Uterus (tissue), 4 donors: Measurements from ENCODE around the gene VPS9D1. TPM values are rescaled to one million over a fixed set of nuclear protein-coding genes. Genes with fewer than 3 reads are reported as not detected.

ENCODE experiments used
- DNase-seq, 2 donors: peaks; one replicate each; pipeline ENCODE4 v3.0.0-alpha.2; 2019 to 2020
- H3K27ac ChIP-seq, 2 donors: fragments of 200-600 bp; sonication (generic); 1 replicate in 1 of 2; 2 replicates in 1 of 2; pipeline ENCODE4 v1.5.1; 2016 to 2018
- H3K27me3 ChIP-seq, 2 donors: fragments of 200-600 bp; sonication (generic); one replicate each; pipeline ENCODE4 v1.5.1; 2018 to 2019; ENCODE audit warnings: control low read depth in 1 of 2
- H3K36me3 ChIP-seq, 2 donors: fragments of 200-600 bp; sonication (generic); one replicate each; pipeline ENCODE4 v1.5.1; 2019; ENCODE audit warnings: control low read depth in 1 of 2
- H3K4me1 ChIP-seq, 2 donors: fragments of 200-600 bp; sonication (generic); one replicate each; pipeline ENCODE4 v1.5.1; 2018 to 2019; ENCODE audit warnings: control low read depth in 1 of 2
- H3K4me3 ChIP-seq, 2 donors: fragments of 200-600 bp; sonication (generic); 1 replicate in 1 of 2; 2 replicates in 1 of 2; pipeline ENCODE4 v1.5.1; 2018 to 2019; ENCODE audit warnings: mild to moderate bottlenecking in 1 of 2
- H3K9me3 ChIP-seq, 2 donors: fragments of 200-600 bp; sonication (generic); one replicate each; pipeline ENCODE4 v1.5.1; 2019; ENCODE audit warnings: control low read depth in 1 of 2
- POLR2A ChIP-seq, 2 donors: fragments of 450-650 bp; IDR thresholded peaks; one replicate each; pipeline ENCODE4 v1.6.1; 2016; ENCODE audit warnings: antibody characterized with exemption in 2 of 2, mild to moderate bottlenecking in 1 of 2, moderate library complexity in 1 of 2
- intact Hi-C: fragments of 100-400 bp; cut with DNase I; formaldehyde crosslinking; loops from one replicate; pipeline ENCODE4 v1.15.1; 2023; ENCODE audit warnings: low total_unique reads
- total RNA-seq, 4 donors: library from RNA; depleted of rRNA in 3 of 4; stranded (reverse); fragments of >200 nt in 3 of 4; gene quantifications; one replicate each; pipeline versions ENCODE4 v1.1.0 to v1.2.4, GENCODE V29; 2014 to 2023
- TF ChIP-seq, protein P1 (sequence below), 4 experiments: fragments of 200-600 bp in 2 of 4; fragments of 450-650 bp in 2 of 4; sonication (generic) in 2 of 4; IDR thresholded peaks; one replicate each; pipeline ENCODE4 v1.5.1; 2016 to 2019; ENCODE audit warnings: antibody characterized with exemption in 4 of 4, mild to moderate bottlenecking in 2 of 4, moderate library complexity in 1 of 4
- donor health status: DM: yes; HTN: yes; CAD: no.

The VPS9D1 gene
- total RNA-seq, 4 donors from 2014 or later: 0.26 to 20.6 (median 8.7) TPM

DNA sequence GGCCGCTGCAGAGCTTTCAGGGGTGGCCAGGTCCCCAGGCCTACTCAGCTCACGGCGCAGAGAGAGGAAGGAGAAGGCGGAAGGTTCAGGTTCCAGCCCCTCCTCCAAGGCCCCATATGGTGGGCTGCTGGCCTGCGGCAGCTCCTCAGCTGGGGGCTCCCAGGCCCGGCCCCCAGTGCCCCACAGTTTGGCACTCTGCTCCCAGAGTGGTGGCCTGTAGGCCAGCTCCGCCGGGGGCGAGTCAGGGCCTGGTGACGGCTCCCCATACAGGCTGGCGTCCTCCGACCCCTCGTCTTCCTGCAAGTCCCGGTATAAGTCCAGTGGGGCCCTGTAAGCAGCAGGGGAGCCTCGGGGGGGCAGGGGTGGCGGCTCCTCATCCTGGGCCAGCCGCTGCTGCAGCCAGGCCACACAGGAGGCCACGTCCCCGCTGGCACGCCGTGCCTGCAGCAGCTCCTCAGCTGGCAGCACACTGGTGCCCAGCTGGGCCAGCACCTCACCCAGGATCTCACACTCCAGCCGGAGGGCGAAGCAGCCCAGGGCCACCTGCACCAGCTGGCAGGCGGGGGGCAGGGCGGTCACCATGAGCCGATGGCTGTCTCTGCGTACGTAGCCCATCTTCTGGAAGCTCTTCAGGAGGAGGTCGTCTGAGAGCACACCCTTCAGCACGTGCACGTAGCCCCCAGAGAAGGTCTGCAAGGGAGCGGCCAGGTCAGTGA is 22.9 kb downstream of the VPS9D1 start:
- Histone ChIP-seq H3K27me3 (no peaks in the 10 kb centered on the region), H3K9me3 (no peaks in the 10 kb centered on the region), H3K36me3 (no peaks in the 10 kb centered on the region), H3K4me3 (no peak overlapping the region), H3K4me1 (peaks cover 0 to 11% of the 10 kb centered on the region in 2 donors), H3K27ac (no peak overlapping the region)
- intact Hi-C loops: no loop called here
- DNase-seq: no peak
- TF ChIP-seq, protein P1, sequence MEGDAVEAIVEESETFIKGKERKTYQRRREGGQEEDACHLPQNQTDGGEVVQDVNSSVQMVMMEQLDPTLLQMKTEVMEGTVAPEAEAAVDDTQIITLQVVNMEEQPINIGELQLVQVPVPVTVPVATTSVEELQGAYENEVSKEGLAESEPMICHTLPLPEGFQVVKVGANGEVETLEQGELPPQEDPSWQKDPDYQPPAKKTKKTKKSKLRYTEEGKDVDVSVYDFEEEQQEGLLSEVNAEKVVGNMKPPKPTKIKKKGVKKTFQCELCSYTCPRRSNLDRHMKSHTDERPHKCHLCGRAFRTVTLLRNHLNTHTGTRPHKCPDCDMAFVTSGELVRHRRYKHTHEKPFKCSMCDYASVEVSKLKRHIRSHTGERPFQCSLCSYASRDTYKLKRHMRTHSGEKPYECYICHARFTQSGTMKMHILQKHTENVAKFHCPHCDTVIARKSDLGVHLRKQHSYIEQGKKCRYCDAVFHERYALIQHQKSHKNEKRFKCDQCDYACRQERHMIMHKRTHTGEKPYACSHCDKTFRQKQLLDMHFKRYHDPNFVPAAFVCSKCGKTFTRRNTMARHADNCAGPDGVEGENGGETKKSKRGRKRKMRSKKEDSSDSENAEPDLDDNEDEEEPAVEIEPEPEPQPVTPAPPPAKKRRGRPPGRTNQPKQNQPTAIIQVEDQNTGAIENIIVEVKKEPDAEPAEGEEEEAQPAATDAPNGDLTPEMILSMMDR (IDR thresholded peaks at IDR 0.05): no peak
- TF ChIP-seq POLR2A (IDR thresholded peaks at IDR 0.05): no peak

DNA sequence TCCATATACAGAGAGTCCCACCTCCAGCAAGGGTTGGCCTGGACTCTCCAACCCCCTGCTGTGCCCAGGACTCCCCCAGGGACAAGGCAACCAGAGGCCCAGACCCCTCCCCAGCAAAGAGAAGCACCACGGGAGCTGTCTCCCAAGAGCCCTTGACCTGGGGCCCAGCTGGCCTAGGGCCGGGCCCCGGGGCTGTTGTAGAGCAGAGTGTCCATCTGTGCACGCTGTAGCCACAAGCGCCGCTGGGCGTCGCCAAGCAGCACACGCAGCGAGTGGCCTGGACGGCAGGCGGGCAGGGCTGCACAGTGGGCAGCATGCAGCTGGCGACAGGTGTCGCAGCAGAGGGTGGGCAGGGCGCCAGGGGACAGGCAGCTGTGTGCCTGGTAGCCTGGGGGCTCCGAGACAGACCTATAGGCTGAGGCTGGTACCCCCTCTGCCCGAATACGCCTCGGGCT is 23.5 kb downstream of the VPS9D1 start:
- H3K27me3 ChIP-seq: no peaks in the 10 kb centered on the region
- no peaks in the 10 kb centered on the region for H3K36me3 ChIP-seq
- no peaks in the 10 kb centered on the region for H3K9me3 ChIP-seq
- intact Hi-C loops: no loop called here
- TF ChIP-seq POLR2A (IDR thresholded peaks at IDR 0.05): no peak
- TF ChIP-seq, protein P1 (IDR thresholded peaks at IDR 0.05): no peak
- no peak overlapping the region for H3K27ac ChIP-seq
- H3K4me1 ChIP-seq: peaks cover 0 to 11% of the 10 kb centered on the region in 2 donors
- DNase-seq: no peak
- no peak overlapping the region for H3K4me3 ChIP-seq

DNA sequence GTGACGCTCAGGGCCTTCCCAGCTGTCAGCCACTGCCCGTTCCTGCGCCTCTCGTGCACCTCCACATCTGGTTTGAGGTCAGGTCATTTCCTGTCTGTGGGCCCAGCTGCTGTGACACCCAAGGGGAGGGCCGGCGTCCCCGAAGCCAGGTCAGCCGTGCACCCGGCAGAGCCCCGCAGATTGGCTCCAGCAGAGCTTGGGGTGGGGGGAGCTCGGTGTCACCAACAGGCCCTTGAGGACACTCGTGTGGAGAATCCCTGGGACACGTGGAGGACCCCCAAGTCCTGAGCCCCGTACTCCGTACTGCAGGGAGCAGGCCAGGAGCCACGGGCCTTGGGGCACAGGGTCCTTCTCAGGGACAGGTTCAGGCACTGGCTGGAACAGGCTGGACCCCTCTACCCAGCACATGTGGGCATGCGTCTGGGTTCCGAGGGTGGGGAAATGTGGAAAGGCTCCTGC is 24.0 kb downstream of the VPS9D1 start:
- no peak overlapping the region for H3K4me3 ChIP-seq
- H3K36me3 ChIP-seq: no peaks in the 10 kb centered on the region
- peaks cover 0 to 11% of the 10 kb centered on the region in 2 donors for H3K4me1 ChIP-seq
- TF ChIP-seq POLR2A (IDR thresholded peaks at IDR 0.05): no peak
- TF ChIP-seq, protein P1 (IDR thresholded peaks at IDR 0.05): no peak
- no peak overlapping the region for H3K27ac ChIP-seq
- DNase-seq: no peak
- no peaks in the 10 kb centered on the region for H3K9me3 ChIP-seq
- intact Hi-C loops: no loop called here
- no peaks in the 10 kb centered on the region for H3K27me3 ChIP-seq

DNA sequence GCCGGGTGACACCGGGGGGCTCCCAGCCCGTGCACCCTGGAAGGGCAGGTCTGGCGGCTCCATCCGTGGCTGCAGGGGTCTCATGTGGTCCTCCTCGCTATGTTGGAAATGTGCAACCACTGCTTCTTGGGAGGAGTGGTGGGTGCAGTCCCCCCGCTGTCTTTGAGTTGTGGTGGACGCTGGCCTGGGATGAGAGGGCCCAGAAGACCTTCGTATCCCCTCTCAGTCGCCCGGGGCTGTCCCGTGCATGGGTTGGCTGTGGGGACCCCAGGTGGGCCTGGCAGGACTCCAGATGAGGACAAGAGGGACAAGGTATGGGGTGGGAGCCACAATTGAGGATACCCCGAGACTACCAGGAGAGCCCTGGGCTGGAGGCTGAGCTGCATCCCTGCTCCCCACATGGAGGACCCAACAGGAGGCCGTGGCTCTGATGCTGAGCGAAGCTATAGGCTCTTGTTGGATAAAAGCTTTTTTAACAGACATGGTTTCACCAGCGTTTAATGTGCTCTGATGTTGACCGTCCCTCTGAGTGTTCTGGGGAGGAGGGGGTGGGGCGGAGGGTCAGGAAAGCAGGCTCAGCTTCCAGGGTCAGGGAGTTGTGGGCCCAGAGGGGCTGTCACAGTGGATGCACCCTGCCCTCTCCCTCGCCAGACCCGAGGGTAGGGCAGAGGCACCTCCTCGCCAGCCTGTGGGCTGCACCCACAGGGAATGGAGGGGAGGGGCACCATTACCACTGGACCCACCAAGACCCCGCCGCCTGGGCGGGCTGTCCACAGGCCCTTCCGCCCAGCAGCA is 24.6 kb downstream of the VPS9D1 start:
- Histone ChIP-seq H3K4me3 (no peak overlapping the region), H3K4me1 (peaks cover 0 to 8% of the 10 kb centered on the region in 2 donors), H3K27me3 (no peaks in the 10 kb centered on the region), H3K36me3 (no peaks in the 10 kb centered on the region), H3K27ac (no peak overlapping the region), H3K9me3 (no peaks in the 10 kb centered on the region)
- TF ChIP-seq POLR2A (IDR thresholded peaks at IDR 0.05): no peak
- TF ChIP-seq, protein P1 (IDR thresholded peaks at IDR 0.05): no peak
- intact Hi-C loops: no loop called here
- no peak for DNase-seq
